GM12874 (cell line): ENCODE results near the gene EPSTI1.

Experiments used
- CTCF ChIP-seq: IDR thresholded peaks from 2 replicates; pipeline ENCODE4 v1.5.1; 2011; ENCODE audit warnings: low read depth, mild to moderate bottlenecking, control low read depth, low read length, moderate library complexity; ENCODE audit not compliant: insufficient read depth

Gene EPSTI1

GRCh38 chr13:43026262-43026661, 34.2 kb upstream of the EPSTI1 start:
- TF ChIP-seq CTCF = no peak

DNA sequence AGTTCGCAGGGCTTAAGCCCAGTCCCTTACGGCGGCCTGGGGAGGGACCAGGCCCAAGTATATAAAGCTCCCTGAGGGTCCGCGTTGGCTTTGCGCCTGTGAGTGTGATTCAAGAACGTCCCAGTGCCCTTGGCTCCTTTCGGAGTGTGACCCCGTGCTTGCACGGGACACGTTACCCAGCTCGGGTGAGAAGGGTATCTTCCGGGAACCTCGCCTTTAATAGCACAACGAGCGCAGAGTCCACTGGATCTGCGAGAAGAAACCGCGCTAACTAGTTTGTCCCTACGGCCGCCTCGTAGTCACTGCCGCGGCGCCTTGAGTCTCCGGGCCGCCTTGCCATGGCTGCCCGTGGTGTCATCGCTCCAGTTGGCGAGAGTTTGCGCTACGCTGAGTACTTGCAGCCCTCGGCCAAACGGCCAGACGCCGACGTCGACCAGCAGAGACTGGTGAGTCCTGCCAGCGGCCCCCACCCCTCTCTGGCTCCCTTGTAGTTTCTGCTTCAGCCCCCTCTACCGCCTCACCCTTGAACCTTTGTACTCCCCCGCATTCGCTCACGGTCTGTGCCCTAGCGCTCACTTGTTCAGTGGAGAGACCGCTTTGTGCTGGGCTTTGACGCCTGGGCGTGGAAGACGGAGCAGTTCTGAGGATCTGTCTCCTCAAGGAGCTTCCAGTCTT, 31.4 kb upstream of the EPSTI1 start, which contains the start of gene DNAJC15:
TSS of gene DNAJC15 (plus strand) at position 298 of the 675 bp plus-strand sequence. CDS start at position 339, 41 bp downstream.
- 0 out of 2 replicates have a peak, but pooled peaks have one; percentile 13 for TF ChIP-seq CTCF

- no peak for TF ChIP-seq CTCF
These were observed 30.9 kb upstream of the EPSTI1 start for GRCh38 chr13:43022934-43023288.

DNA sequence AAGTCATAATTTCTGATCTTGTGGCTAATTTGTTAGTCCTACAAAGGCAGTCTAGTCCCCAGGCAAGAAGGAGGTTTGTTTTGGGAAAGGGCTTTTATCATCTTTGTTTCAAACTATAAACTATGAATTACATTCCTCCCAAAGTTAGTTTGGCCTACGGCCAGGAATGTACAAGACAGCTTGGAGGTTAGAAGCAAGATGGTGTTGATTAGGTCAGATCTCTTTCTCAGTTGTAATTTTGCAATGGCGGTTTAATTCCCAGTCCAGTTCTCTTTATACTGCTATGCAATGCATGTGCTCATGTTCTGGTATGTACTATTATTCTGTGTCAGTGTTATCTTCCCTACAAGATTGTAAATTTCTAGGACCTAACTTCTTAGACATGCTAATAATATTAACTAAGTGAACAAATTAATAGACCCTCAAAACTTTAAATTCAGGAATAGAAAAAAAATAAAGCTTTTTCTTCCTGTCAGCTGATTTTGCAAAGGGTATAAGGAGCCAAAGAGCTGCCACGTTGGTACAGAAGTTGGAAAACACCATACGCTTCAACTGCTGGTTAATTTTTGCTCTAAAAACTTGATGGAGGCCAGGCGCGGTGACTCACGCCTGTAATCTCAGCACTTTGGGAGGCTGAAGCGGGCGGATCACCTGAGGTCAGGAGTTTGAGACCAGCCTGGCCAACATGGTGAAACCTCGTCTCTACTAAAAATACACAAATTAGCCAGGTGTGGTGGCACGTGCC, 30.1 kb upstream of the EPSTI1 start:
- no peak for TF ChIP-seq CTCF

DNA sequence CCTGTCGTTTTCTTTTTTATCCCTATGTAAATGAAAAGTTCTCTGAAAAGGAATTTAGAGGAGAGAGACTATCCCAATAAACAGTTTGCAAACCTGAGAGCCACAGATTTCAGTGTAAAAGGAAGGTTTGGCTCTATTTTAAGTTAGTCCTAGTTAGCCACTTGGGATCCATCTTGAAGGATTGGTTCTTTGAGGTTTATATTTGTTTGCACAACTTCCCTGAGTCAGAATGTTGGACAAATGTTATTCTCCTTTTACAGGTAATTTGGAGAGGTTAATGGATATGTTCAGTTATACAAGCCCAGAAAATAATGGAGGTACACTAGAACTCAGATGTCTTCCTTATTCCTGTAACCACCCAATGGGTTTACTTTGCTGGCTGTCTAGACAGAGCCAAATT, 28.8 kb upstream of the EPSTI1 start:
- TF ChIP-seq CTCF = no peak

- TF ChIP-seq CTCF = no peak
These were observed 27.8 kb upstream of the EPSTI1 start for GRCh38 chr13:43019811-43020210.

- no peak for TF ChIP-seq CTCF
These were observed 24.2 kb upstream of the EPSTI1 start for GRCh38 chr13:43016226-43016625.
